ENCODE data around the gene DMRT3.
A peak's percentile ranks its signal among the peaks of the same experiment; 100 is the strongest.

The DMRT3 gene
- total RNA-seq, result 0 to 1.1 (median 0) reads per million in 17 experiments

GRCh38 chr9:976258-976942 is at the start of gene DMRT3:
Gene DMRT3, plus strand, starts transcription at chr9:976655. Its CDS starts 347 bp downstream, at chr9:977002.
- peak in 1 of 4 experiments; percentile 43 for DNase-seq

- no peak for DNase-seq
Measured at GRCh38 chr9:926976-927375, 49.5 kb upstream of the DMRT3 start.

GRCh38 chr9:928363-929042 is 48.0 kb upstream of the DMRT3 start:
- peak in 3 of 4 experiments; percentile 17 to 52 (median 33) for DNase-seq

- DNase-seq, result no peak
Measured at GRCh38 chr9:929719-930118, 46.7 kb upstream of the DMRT3 start.

- DNase-seq, result no peak
Measured at GRCh38 chr9:933356-933755, 43.1 kb upstream of the DMRT3 start.

GRCh38 chr9:935348-935965 is 41.0 kb upstream of the DMRT3 start:
- no peak for DNase-seq

- DNase-seq, result no peak
Measured at GRCh38 chr9:942805-943580, 33.5 kb upstream of the DMRT3 start.

- no peak for DNase-seq
Measured at GRCh38 chr9:947985-948384, 28.5 kb upstream of the DMRT3 start.

GRCh38 chr9:948497-948896 is 28.0 kb upstream of the DMRT3 start:
- no peak for DNase-seq

GRCh38 chr9:950139-950538 is 26.3 kb upstream of the DMRT3 start:
- DNase-seq, result no peak

GRCh38 chr9:952546-952945 is 23.9 kb upstream of the DMRT3 start:
- no peak for DNase-seq

- DNase-seq, result no peak
Measured at GRCh38 chr9:959105-959504, 17.4 kb upstream of the DMRT3 start.

- no peak for DNase-seq
Measured at GRCh38 chr9:959914-960313, 16.5 kb upstream of the DMRT3 start.

GRCh38 chr9:962023-962422 is 14.4 kb upstream of the DMRT3 start:
- DNase-seq, result no peak

GRCh38 chr9:965497-965896 is 11.0 kb upstream of the DMRT3 start:
- no peak for DNase-seq

- DNase-seq, result no peak
Measured at GRCh38 chr9:966870-967269, 9.6 kb upstream of the DMRT3 start.

- no peak for DNase-seq
Measured at GRCh38 chr9:967436-967835, 9.0 kb upstream of the DMRT3 start.

- no peak for DNase-seq
Measured at GRCh38 chr9:967903-968641, 8.4 kb upstream of the DMRT3 start.

GRCh38 chr9:969310-970150 is 6.9 kb upstream of the DMRT3 start:
- no peak for DNase-seq

GRCh38 chr9:970151-970996 is 6.1 kb upstream of the DMRT3 start:
- DNase-seq, result no peak

All from suppressor macrophage (primary cell).